CD4-positive, alpha-beta memory T cell (primary cell): ENCODE results near the gene KCNC3. TPM values are rescaled to one million over a fixed set of nuclear protein-coding genes. Genes with fewer than 3 reads are reported as not detected.

Source experiments
- CTCF ChIA-PET: fragments of 350-600 bp; sonication (Branson Sonifier 250); formaldehyde crosslinking; loops from one replicate; lab custom pipeline; 2021; ENCODE audit warnings: inconsistent platforms; ENCODE audit not compliant: partially characterized antibody; lab: Charles Lee
- POLR2A ChIA-PET: fragments of 350-600 bp; sonication (Branson Sonifier 250); formaldehyde crosslinking; loops from one replicate; lab custom pipeline; 2021; ENCODE audit not compliant: partially characterized antibody; lab: Charles Lee
- DNase-seq, 5 donors: peaks; one replicate each; pipeline versions ENCODE4 v3.0.0 to v3.0.0-alpha.2; 2020 to 2022; ENCODE audit warnings: mixed read lengths in 1 of 5
- H3K27ac ChIP-seq: one replicate; pipeline ENCODE4 v1.7.0; 2013; ENCODE audit warnings: low read depth, low read length
- H3K27me3 ChIP-seq: 2 replicates; pipeline ENCODE4 v1.7.0; 2013; ENCODE audit warnings: mild to moderate bottlenecking, low read length, moderate library complexity; ENCODE audit not compliant: insufficient read depth
- H3K36me3 ChIP-seq: 2 replicates; pipeline ENCODE4 v1.7.0; 2013; ENCODE audit warnings: mild to moderate bottlenecking, low read length, moderate library complexity; ENCODE audit not compliant: insufficient read depth
- H3K4me1 ChIP-seq: 2 replicates; pipeline ENCODE4 v1.7.0; 2013; ENCODE audit warnings: mild to moderate bottlenecking, low read length, moderate library complexity; ENCODE audit not compliant: insufficient read depth
- H3K4me3 ChIP-seq, 2 donors: one replicate each; pipeline ENCODE4 v1.7.0; 2013; ENCODE audit warnings: low read length in 2 of 2, mild to moderate bottlenecking in 1 of 2
- H3K9me3 ChIP-seq, 2 donors: one replicate each; pipeline ENCODE4 v1.7.0; 2013; ENCODE audit warnings: low read length in 2 of 2, control low read depth in 1 of 2; ENCODE audit not compliant: control insufficient read depth in 1 of 2
- H3K27ac Mint-ChIP-seq, 7 donors: one replicate each; pipeline ENCODE4 v1.8.0; 2020 to 2021; ENCODE audit warnings: mixed read lengths in 7 of 7, mild to moderate bottlenecking in 6 of 7, inconsistent platforms in 3 of 7, moderate library complexity in 3 of 7
- H3K27me3 Mint-ChIP-seq, 2 donors: one replicate each; pipeline ENCODE4 v1.8.0; 2020 to 2021; ENCODE audit warnings: mixed read lengths in 2 of 2
- H3K36me3 Mint-ChIP-seq, 2 donors: one replicate each; pipeline ENCODE4 v1.8.0; 2020 to 2021; ENCODE audit warnings: mixed read lengths in 2 of 2, inconsistent platforms in 1 of 2, mild to moderate bottlenecking in 1 of 2
- H3K4me1 Mint-ChIP-seq, 4 donors: one replicate each; pipeline ENCODE4 v1.8.0; 2020 to 2021; ENCODE audit warnings: mixed read lengths in 4 of 4, mild to moderate bottlenecking in 1 of 4
- H3K4me3 Mint-ChIP-seq, 8 donors: one replicate each; pipeline ENCODE4 v1.8.0; 2020 to 2021; ENCODE audit warnings: mixed read lengths in 8 of 8, mild to moderate bottlenecking in 7 of 8, moderate library complexity in 6 of 8, inconsistent platforms in 3 of 8
- H3K9me3 Mint-ChIP-seq, 8 donors: one replicate each; pipeline ENCODE4 v1.8.0; 2020 to 2021; ENCODE audit warnings: mixed read lengths in 8 of 8, mild to moderate bottlenecking in 5 of 8, inconsistent platforms in 3 of 8, moderate library complexity in 1 of 8
- intact Hi-C: fragments of 100-400 bp; cut with micrococcal nuclease; formaldehyde crosslinking; loops from one replicate; pipeline ENCODE4 v1.15.1; 2023
- polyA plus RNA-seq, 2 donors: library from polyadenylated mRNA; unstranded; fragments of 300-500 nt; fragmentation: Illumina TruSeq; gene quantifications; one replicate each; pipeline ENCODE4 v1.2.3, GENCODE V29; 2021
- total RNA-seq, 2 experiments: library from RNA; stranded (reverse); gene quantifications; one replicate each; pipeline ENCODE4 v1.2.3, GENCODE V29; 2021

Gene KCNC3
- total and polyA plus RNA-seq, 4 experiments from 2014 or later: 1.6 to 1.7 TPM; not detected in 2

- Mint-ChIP-seq H3K27ac (no peak overlapping the region), H3K9me3 (peaks cover 0 to 50% (median 31%) of the 10 kb centered on the region in 8 donors), H3K4me3 (no peak overlapping the region), H3K27me3 (peaks cover 12 to 24% of the 10 kb centered on the region in 2 donors), H3K36me3 (peaks cover 2 to 4% of the 10 kb centered on the region in 2 donors), H3K4me1 (peaks cover 0 to 1% (median 0%) of the 10 kb centered on the region in 4 donors)
- ChIA-PET POLR2A (no interaction called here), CTCF (no interaction called here)
- H3K27me3 ChIP-seq: no peaks in the 10 kb centered on the region
- no peaks in the 10 kb centered on the region for H3K36me3 ChIP-seq
- intact Hi-C loops: no loop called here
- no peaks in the 10 kb centered on the region for H3K4me1 ChIP-seq
- no peak overlapping the region for H3K4me3 ChIP-seq
- no peaks in the 10 kb centered on the region for H3K9me3 ChIP-seq
- no peak for DNase-seq
- no peak overlapping the region for H3K27ac ChIP-seq
Observed at GRCh38 chr19:50285833-50286232, 43.3 kb downstream of the KCNC3 start.

DNA sequence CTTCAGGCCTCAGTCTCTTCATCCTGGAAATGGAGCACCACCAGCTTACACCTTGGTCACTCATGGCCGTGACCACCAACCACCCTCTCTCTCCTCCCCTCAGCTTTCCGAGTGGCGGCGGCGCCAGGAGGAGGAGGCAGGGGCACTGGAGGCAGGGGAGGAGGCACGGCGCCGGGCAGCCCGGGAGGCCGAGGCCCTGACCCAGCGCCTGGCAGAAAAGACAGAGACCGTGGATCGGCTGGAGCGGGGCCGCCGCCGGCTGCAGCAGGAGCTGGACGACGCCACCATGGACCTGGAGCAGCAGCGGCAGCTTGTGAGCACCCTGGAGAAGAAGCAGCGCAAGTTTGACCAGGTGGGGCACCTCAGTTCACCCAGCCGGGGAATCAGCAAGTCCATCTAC, 47.7 kb downstream of the KCNC3 start:
- H3K36me3 Mint-ChIP-seq: no peaks in the 10 kb centered on the region

GRCh38 chr19:50280983-50281382, 48.2 kb downstream of the KCNC3 start:
- peaks cover 3 to 8% of the 10 kb centered on the region in 2 donors for H3K27me3 Mint-ChIP-seq
- no peak for DNase-seq
- H3K27ac Mint-ChIP-seq: no peak overlapping the region
- CTCF ChIA-PET: interaction anchor here (1.6 kb wide), 1 partner anchor 9 kb away, joined by 3 read pairs; no protein-coding TSS in a partner anchor
- Histone ChIP-seq H3K4me3 (no peak overlapping the region), H3K36me3 (no peaks in the 10 kb centered on the region), H3K27ac (no peak overlapping the region), H3K9me3 (no peaks in the 10 kb centered on the region), H3K27me3 (no peaks in the 10 kb centered on the region), H3K4me1 (no peaks in the 10 kb centered on the region)
- no peaks in the 10 kb centered on the region for H3K36me3 Mint-ChIP-seq
- peaks cover 0 to 15% (median 10%) of the 10 kb centered on the region in 8 donors for H3K9me3 Mint-ChIP-seq
- intact Hi-C loops: no loop called here
- POLR2A ChIA-PET: no interaction called here
- no peak overlapping the region for H3K4me3 Mint-ChIP-seq
- peaks cover 0 to 1% (median 0%) of the 10 kb centered on the region in 4 donors for H3K4me1 Mint-ChIP-seq

More for the DNA sequence above, 47.7 kb downstream of the KCNC3 start:
- ChIA-PET CTCF (no interaction called here), POLR2A (no interaction called here)
- H3K27ac Mint-ChIP-seq: no peak overlapping the region
- H3K4me1 Mint-ChIP-seq: peaks cover 0 to 1% (median 0%) of the 10 kb centered on the region in 4 donors
- Histone ChIP-seq H3K36me3 (no peaks in the 10 kb centered on the region), H3K9me3 (no peaks in the 10 kb centered on the region), H3K4me1 (no peaks in the 10 kb centered on the region), H3K27me3 (no peaks in the 10 kb centered on the region), H3K27ac (no peak overlapping the region), H3K4me3 (no peak overlapping the region)
- no peak for DNase-seq
- intact Hi-C loops: no loop called here
- H3K27me3 Mint-ChIP-seq: peaks cover 3 to 6% of the 10 kb centered on the region in 2 donors
- peaks cover 0 to 20% (median 14%) of the 10 kb centered on the region in 8 donors for H3K9me3 Mint-ChIP-seq
- no peak overlapping the region for H3K4me3 Mint-ChIP-seq

- Histone ChIP-seq H3K27ac (no peak overlapping the region), H3K36me3 (no peaks in the 10 kb centered on the region), H3K27me3 (no peaks in the 10 kb centered on the region), H3K4me3 (no peak overlapping the region), H3K4me1 (no peaks in the 10 kb centered on the region), H3K9me3 (no peaks in the 10 kb centered on the region)
- no peak overlapping the region for H3K4me3 Mint-ChIP-seq
- peaks cover 0 to 1% (median 0%) of the 10 kb centered on the region in 4 donors for H3K4me1 Mint-ChIP-seq
- CTCF ChIA-PET: interaction anchor here (1.6 kb wide), 1 partner anchor 8 kb away, joined by 3 read pairs; no protein-coding TSS in a partner anchor
- H3K9me3 Mint-ChIP-seq: peaks cover 0 to 6% (median 2%) of the 10 kb centered on the region in 8 donors
- no peak for DNase-seq
- intact Hi-C loops: no loop called here
- H3K27me3 Mint-ChIP-seq: peaks cover 3 to 6% of the 10 kb centered on the region in 2 donors
- H3K27ac Mint-ChIP-seq: no peak overlapping the region
- H3K36me3 Mint-ChIP-seq: no peaks in the 10 kb centered on the region
- POLR2A ChIA-PET: no interaction called here
Observed at GRCh38 chr19:50280074-50280473, 49.1 kb downstream of the KCNC3 start.

- ChIA-PET CTCF (no interaction called here), POLR2A (no interaction called here)
- no peak for DNase-seq
- intact Hi-C loops: no loop called here
- Histone ChIP-seq H3K9me3 (no peaks in the 10 kb centered on the region), H3K36me3 (no peaks in the 10 kb centered on the region), H3K27me3 (no peaks in the 10 kb centered on the region), H3K4me3 (no peak overlapping the region), H3K27ac (no peak overlapping the region), H3K4me1 (no peaks in the 10 kb centered on the region)
- H3K36me3 Mint-ChIP-seq: no peaks in the 10 kb centered on the region
- peaks cover 0 to 1% (median 0%) of the 10 kb centered on the region in 4 donors for H3K4me1 Mint-ChIP-seq
- H3K27ac Mint-ChIP-seq: no peak overlapping the region
- H3K4me3 Mint-ChIP-seq: no peak overlapping the region
- no peaks in the 10 kb centered on the region for H3K9me3 Mint-ChIP-seq
- peaks cover 3 to 5% of the 10 kb centered on the region in 2 donors for H3K27me3 Mint-ChIP-seq
Observed at GRCh38 chr19:50277966-50278580, 51.1 kb downstream of the KCNC3 start.

DNA sequence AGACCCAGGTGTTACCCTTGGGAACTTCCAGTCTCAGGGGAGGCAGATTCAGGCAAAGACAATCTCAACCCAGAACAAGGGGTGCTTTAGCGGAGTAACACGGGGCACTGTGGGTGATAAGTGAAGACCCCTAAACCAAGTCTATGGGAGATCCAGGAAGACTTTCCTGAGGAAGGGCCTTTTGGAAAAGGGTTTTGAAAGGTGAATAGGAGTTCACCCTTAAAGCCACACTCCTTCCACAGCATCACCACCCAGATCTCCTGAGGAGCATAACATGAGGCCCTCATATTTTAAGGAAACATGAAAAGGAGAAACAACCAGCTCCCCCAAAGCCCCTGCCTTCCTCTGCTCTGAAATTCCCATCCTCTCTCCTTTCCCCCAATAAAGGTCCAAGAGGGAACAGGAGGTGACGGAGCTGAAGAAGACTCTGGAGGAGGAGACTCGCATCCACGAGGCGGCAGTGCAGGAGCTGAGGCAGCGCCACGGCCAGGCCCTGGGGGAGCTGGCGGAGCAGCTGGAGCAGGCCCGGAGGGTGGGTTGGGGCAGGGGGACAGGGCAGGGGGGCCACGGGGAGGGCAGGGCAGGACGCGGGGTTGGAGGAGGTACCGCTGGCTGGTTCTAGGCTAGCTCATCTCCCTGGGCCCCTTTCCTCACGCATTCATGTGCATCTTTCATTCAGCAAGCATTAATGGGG, 52.7 kb downstream of the KCNC3 start:
- Mint-ChIP-seq H3K4me3 (no peak overlapping the region), H3K4me1 (no peaks in the 10 kb centered on the region), H3K27me3 (peaks cover 3 to 6% of the 10 kb centered on the region in 2 donors), H3K9me3 (no peaks in the 10 kb centered on the region), H3K36me3 (no peaks in the 10 kb centered on the region), H3K27ac (no peak overlapping the region)
- no peak for DNase-seq
- no peaks in the 10 kb centered on the region for H3K9me3 ChIP-seq
- no peaks in the 10 kb centered on the region for H3K4me1 ChIP-seq
- H3K4me3 ChIP-seq: no peak overlapping the region
- H3K27ac ChIP-seq: no peak overlapping the region
- ChIA-PET CTCF (no interaction called here), POLR2A (no interaction called here)
- H3K36me3 ChIP-seq: no peaks in the 10 kb centered on the region
- intact Hi-C loops: no loop called here
- H3K27me3 ChIP-seq: no peaks in the 10 kb centered on the region

DNA sequence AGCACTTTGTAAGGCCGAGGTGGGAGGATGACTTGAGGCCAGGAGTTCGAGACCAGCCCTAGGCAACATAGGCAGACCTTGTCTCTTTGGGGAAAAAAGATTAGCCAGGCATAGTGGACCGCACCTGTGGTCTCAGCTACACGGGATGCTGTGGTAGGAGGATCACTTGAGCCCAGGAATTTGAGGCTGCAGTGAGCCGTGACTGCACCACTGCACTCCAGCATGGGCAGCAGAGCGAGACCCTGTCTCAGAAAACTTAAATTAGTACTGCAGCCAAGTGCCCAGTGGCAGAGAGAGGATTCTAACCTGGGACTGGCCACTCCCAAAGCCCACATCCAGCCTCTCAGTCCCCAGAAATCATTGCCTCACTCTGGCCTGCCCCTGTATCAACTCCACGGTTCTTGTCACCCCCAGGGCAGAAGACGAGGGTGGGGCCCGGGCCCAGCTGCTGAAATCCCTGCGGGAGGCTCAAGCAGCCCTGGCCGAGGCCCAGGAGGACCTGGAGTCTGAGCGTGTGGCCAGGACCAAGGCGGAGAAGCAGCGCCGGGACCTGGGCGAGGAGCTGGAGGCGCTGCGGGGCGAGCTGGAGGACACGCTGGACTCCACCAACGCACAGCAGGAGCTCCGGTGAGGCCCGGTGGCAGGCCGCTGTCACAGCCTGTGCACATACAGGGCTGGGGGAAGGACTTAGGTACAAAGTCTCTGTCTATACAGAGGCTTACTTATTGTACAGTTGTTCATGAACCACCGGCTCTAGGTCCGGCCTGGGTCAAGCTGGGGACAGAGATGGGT, 53.4 kb downstream of the KCNC3 start:
- no peak for DNase-seq
- H3K27me3 Mint-ChIP-seq: peaks cover 6% of the 10 kb centered on the region in 2 donors
- intact Hi-C loops: no loop called here
- Histone ChIP-seq H3K4me1 (no peaks in the 10 kb centered on the region), H3K27ac (no peak overlapping the region), H3K9me3 (no peaks in the 10 kb centered on the region), H3K27me3 (no peaks in the 10 kb centered on the region), H3K4me3 (no peak overlapping the region), H3K36me3 (no peaks in the 10 kb centered on the region)
- ChIA-PET CTCF (no interaction called here), POLR2A (no interaction called here)
- no peak overlapping the region for H3K27ac Mint-ChIP-seq
- H3K9me3 Mint-ChIP-seq: no peaks in the 10 kb centered on the region
- H3K36me3 Mint-ChIP-seq: no peaks in the 10 kb centered on the region
- no peak overlapping the region for H3K4me3 Mint-ChIP-seq
- H3K4me1 Mint-ChIP-seq: no peaks in the 10 kb centered on the region
